Breast epithelium (tissue), 4 donors: Measurements from ENCODE around the gene CFD. TPM values are rescaled to one million over a fixed set of nuclear protein-coding genes. Genes with fewer than 3 reads are reported as not detected.

Experiments used
- DNase-seq, 2 donors: peaks; one replicate each; pipeline ENCODE4 v3.0.0-alpha.2; 2019; ENCODE audit warnings: low spot score in 2 of 2
- H3K27ac ChIP-seq, 2 donors: fragments of 200-600 bp; sonication (generic) in 1 of 2; one replicate each; pipeline ENCODE4 v1.5.1; 2016 to 2019; ENCODE audit warnings: mild to moderate bottlenecking in 1 of 2
- H3K27me3 ChIP-seq, 2 donors: fragments of 200-600 bp; sonication (generic) in 1 of 2; one replicate each; pipeline versions ENCODE4 v1.5.1 to v1.6.0; 2017 to 2019; ENCODE audit warnings: control low read depth in 1 of 2, mild to moderate bottlenecking in 1 of 2
- H3K36me3 ChIP-seq: fragments of 200-600 bp; one replicate; pipeline ENCODE4 v1.5.1; 2019
- H3K4me1 ChIP-seq, 2 donors: fragments of 200-600 bp; sonication (generic); one replicate each; pipeline ENCODE4 v1.5.1; 2016 to 2019; ENCODE audit warnings: control low read depth in 1 of 2
- H3K4me3 ChIP-seq, 3 donors: fragments of 200-600 bp; sonication (generic); 1 replicate in 2 of 3; 2 replicates in 1 of 3; pipeline ENCODE4 v1.5.1; 2016 to 2019; ENCODE audit warnings: mild to moderate bottlenecking in 3 of 3, moderate library complexity in 2 of 3
- H3K9me3 ChIP-seq, 2 donors: fragments of 200-600 bp; sonication (generic) in 1 of 2; one replicate each; pipeline ENCODE4 v1.5.1; 2016 to 2019; ENCODE audit warnings: control low read depth in 1 of 2
- POLR2A ChIP-seq: fragments of 450-650 bp; IDR thresholded peaks from one replicate; pipeline ENCODE4 v1.6.1; 2016; ENCODE audit warnings: antibody characterized with exemption, mild to moderate bottlenecking, moderate library complexity
- POLR2AphosphoS5 ChIP-seq, 3 donors: sonication (generic); formaldehyde crosslinking; IDR thresholded peaks; one replicate each; pipeline ENCODE4 v1.6.1; 2017; ENCODE audit warnings: antibody characterized with exemption in 3 of 3
- intact Hi-C: fragments of 100-400 bp; cut with DNase I; formaldehyde crosslinking; loops from one replicate; pipeline ENCODE4 v1.15.1; 2023; ENCODE audit warnings: low total_unique reads
- total RNA-seq, 3 donors: library from RNA; depleted of rRNA; stranded (reverse); fragments of >200 nt; gene quantifications; one replicate each; pipeline ENCODE4 v1.1.0, GENCODE V29; 2016
- TF ChIP-seq, protein P1 (sequence below), 3 donors: fragments of 450-650 bp; IDR thresholded peaks; one replicate each; pipeline ENCODE4 v1.5.1; 2016 to 2017; ENCODE audit warnings: antibody characterized with exemption in 3 of 3, mild to moderate bottlenecking in 3 of 3, moderate library complexity in 3 of 3

Gene CFD
- total RNA-seq, 3 donors from 2014 or later: 345 to 6,770 (median 797) TPM

DNA sequence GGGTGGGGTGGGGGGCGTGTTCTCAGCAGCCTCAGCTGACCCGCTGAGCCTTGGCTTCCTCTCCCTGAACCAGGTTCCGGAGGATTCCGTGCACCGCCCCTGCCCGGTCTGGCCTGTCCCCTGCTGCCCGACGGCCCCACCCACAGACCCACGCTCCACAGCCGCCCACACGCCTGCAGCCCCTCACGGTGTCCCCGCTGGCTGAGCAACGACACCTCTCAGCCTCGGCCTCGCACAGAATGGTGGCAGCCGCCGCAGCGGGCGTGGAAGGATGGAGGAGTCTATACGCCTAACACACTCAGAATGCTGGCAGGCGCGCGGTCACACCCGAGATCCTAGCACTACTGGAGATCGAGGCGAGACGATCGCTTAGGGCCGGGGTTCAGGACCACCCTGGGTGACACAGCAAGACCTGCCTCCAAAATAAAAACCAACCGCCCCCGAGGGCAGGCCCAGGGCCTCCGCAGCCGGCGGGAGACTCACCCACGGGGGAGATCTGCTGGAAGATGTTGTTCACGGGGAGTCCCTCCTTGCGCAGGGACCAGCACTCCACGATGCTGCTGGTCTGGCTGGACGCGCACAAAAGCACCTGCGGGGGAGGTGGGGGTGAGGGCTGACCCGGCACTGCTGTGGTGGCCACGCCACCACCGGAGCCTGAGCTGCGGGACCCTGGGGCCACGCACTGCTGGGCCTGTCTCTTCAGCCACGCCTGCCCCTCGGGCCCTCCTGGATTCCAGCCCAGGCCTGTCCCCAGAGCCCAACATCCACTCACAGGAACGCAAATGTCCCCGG is 25.2 kb downstream of the CFD start:
- DNase-seq: no peak
- H3K9me3 ChIP-seq: no peaks in the 10 kb centered on the region
- intact Hi-C loops: no loop called here
- H3K4me3 ChIP-seq: no peak overlapping the region
- H3K27ac ChIP-seq: no peak overlapping the region
- H3K27me3 ChIP-seq: no peaks in the 10 kb centered on the region
- H3K4me1 ChIP-seq: no peaks in the 10 kb centered on the region
- TF ChIP-seq, protein P1, sequence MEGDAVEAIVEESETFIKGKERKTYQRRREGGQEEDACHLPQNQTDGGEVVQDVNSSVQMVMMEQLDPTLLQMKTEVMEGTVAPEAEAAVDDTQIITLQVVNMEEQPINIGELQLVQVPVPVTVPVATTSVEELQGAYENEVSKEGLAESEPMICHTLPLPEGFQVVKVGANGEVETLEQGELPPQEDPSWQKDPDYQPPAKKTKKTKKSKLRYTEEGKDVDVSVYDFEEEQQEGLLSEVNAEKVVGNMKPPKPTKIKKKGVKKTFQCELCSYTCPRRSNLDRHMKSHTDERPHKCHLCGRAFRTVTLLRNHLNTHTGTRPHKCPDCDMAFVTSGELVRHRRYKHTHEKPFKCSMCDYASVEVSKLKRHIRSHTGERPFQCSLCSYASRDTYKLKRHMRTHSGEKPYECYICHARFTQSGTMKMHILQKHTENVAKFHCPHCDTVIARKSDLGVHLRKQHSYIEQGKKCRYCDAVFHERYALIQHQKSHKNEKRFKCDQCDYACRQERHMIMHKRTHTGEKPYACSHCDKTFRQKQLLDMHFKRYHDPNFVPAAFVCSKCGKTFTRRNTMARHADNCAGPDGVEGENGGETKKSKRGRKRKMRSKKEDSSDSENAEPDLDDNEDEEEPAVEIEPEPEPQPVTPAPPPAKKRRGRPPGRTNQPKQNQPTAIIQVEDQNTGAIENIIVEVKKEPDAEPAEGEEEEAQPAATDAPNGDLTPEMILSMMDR (IDR thresholded peaks at IDR 0.05): no peak
- TF ChIP-seq POLR2AphosphoS5 (IDR thresholded peaks at IDR 0.05) (no peak), POLR2A (no peak)
- H3K36me3 ChIP-seq: no peaks in the 10 kb centered on the region

DNA sequence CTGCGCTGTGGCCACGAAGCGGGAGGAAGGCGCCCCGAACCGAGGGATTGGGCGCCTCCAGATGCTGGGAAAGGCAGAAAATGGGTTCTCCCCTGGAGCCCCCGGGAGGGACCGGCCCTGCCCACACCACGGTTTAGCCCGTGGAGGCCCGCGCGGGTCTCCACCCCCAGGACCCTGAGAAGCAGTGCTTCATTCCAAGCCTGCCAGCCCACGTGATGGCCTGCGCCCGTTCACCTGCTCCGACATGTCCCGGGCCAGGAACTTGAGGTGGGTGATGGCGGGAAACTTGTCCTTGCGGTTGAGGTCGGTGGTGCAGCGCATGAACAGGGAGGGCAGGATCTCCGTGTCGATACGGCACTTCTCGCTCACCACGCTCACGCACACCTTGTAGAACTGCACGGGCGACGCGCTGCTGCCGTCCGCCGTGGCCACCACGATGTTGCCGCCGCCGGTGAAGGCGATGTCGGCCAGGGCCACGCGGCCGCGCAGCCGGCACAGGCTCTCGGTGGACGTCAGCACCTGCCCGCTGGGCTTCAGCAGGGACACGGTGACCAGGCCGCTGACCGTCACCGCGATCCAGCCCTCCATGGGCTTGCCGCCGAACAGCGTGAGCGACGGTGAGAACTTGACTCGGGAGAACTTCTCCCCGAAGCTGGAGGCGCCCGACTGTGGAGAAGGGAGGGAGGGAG is 26.2 kb downstream of the CFD start:
- H3K27me3 ChIP-seq: no peaks in the 10 kb centered on the region
- no peak overlapping the region for H3K4me3 ChIP-seq
- TF ChIP-seq POLR2A (no peak), POLR2AphosphoS5 (IDR thresholded peaks at IDR 0.05) (no peak)
- TF ChIP-seq, protein P1 (IDR thresholded peaks at IDR 0.05): no peak
- H3K9me3 ChIP-seq: no peaks in the 10 kb centered on the region
- no peak for DNase-seq
- H3K4me1 ChIP-seq: no peaks in the 10 kb centered on the region
- intact Hi-C loops: no loop called here
- H3K27ac ChIP-seq: no peak overlapping the region
- H3K36me3 ChIP-seq: no peaks in the 10 kb centered on the region

DNA sequence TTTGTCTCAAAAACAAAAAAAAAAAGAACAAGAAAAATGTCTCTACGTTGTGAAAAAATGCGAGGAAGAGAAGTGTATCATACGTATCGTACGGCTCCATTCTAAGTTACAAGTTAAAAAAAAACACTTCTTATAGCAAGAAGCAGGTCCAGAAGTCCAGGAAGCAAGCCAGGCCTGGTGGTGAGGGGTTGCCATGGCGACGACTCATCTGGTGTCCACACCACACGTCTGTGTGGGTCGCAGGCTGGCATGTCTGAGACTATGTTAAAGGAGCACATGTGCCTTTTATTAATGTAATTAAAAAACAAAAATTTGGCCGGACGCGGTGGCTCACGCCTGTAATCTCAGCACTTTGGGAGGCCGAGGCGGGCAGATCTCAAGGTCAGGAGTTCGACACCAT is 27.6 kb downstream of the CFD start:
- intact Hi-C loops: no loop called here
- Histone ChIP-seq H3K4me1 (no peaks in the 10 kb centered on the region), H3K27ac (no peak overlapping the region), H3K27me3 (no peaks in the 10 kb centered on the region), H3K4me3 (no peak overlapping the region), H3K9me3 (no peaks in the 10 kb centered on the region), H3K36me3 (no peaks in the 10 kb centered on the region)
- TF ChIP-seq POLR2AphosphoS5 (IDR thresholded peaks at IDR 0.05) (no peak), POLR2A (no peak)
- TF ChIP-seq, protein P1 (IDR thresholded peaks at IDR 0.05): no peak
- DNase-seq: no peak

DNA sequence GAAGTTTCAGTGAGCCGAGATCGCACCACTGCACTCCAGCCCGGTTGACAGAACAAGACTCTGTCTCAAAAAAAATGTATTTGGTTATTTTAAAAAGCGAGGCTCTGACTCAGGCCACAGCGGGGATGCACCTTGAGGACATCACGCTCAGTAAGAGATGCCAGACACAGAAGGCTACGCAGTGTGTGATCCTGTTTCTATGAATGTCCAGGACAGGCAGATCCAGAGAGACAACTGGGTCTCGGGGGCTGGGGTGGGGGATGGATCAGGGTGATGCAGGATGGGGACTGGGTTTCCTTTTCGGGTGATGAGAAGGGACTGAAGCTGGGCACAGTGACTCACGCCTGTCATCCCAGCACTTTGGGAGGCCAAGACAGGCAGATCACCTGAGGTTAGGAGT is 28.1 kb downstream of the CFD start:
- Histone ChIP-seq H3K27me3 (no peaks in the 10 kb centered on the region), H3K36me3 (no peaks in the 10 kb centered on the region), H3K4me3 (no peak overlapping the region), H3K27ac (no peak overlapping the region), H3K4me1 (no peaks in the 10 kb centered on the region), H3K9me3 (no peaks in the 10 kb centered on the region)
- TF ChIP-seq, protein P1 (IDR thresholded peaks at IDR 0.05): no peak
- no peak for TF ChIP-seq POLR2AphosphoS5 (IDR thresholded peaks at IDR 0.05)
- TF ChIP-seq POLR2A: no peak
- no peak for DNase-seq
- intact Hi-C loops: no loop called here
